GM21367 (cell line): Measurements from ENCODE around the gene CHST11.
A peak's percentile ranks its signal among the peaks of the same experiment; 100 is the strongest.

Experiments used
- ATAC-seq: cut with Tn5 transposase; IDR thresholded peaks from one replicate; pipeline ENCODE4 v1.9.1; 2021; ENCODE audit not compliant: unreplicated experiment

The CHST11 gene

DNA sequence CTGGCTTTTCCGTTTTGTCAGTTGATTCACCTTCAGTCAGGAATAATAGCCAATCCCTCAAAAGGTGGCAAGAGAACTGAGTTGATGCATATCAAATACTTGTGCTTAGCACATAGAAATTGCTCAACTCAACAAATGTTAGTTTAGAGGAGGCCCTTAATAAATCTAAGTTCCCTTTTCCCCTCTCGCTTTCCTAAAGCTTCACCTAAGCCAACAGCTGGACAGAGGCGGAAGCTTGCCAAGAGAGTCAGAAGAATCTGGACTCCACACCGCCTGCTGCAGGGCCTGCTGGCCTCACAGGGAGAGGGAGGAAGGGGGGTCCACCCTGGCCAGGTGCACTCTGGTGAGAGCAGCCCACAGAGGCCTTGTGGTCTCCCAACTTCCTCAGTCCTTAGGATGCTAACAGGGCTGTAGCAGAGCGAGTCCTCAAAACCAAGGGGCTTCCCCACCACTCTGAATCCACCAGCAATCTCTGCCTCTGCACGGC, 213.1 kb downstream of the CHST11 start:
- peak; percentile 37 for ATAC-seq

DNA sequence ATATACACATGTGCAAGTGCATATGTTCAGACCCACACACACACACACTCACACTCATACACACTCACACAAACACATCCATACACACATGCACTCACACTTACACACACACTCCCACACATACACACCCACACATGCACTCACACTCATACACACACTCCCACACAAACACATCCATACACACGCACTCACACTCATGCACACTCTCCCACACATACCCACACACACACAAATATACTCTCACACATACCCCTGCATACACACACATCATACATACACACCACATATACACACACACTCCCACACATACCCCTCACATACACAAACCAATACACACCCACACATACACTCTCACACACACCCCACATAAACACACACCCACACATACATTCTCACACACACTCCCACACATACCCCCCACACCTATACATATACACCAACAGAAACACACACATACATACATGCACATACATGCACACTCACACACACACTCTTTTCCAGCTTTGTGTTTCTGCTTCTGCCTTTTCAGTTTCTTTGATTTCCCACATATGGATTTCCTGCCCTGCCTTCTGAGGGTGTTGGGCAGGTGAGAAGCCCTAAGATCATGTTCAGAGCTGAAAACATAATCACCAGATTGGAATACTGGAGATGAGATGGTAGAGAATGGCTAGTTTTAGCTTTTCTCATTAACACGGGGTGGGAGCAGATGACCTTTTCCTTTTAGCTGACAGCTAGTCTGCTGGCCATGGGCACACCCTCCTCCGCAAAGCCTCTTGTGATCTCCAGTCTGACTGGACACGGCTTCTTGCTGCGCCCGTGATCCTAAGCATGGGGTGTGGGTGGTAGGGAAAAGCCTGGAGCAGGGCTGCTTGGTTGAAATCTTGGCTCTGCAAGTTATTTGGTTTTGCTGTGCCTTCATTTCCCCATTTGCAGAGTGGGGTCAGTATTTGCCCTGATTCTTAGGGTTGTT, 214.0 kb downstream of the CHST11 start:
- peak; percentile 8 for ATAC-seq

DNA sequence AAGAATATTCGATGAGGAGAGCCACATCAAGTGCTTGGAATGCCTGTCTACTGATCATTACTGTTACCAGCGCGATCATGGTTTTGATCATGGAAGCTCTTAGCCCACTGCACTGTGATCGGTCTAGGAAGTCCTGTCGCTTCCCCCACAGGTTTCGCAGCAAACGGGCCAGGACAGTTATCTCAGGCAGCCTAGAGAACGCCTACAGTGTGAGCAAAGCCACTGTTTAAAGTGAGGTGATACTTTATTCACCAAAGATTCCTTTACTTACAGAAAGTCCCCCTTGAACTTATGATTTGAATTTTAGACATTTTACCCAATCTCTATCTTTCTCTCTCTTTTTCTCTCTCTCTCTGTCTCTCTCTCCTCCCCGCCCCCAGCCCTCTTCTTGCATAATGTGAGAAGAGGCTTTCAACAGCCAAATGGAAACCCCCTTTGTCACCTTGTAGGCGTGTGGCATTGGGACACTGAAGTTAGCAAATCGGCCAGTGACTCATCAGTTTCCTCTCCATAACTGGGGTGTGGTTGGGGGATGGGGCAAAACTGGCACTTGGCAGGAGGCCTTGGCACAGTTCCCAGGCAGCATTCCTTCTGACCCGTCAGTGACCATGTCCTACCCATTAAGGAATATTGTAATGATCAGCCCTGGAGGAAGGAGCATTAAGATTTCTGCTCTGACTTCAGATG, 214.8 kb downstream of the CHST11 start:
- ATAC-seq, result peak; percentile 34

DNA sequence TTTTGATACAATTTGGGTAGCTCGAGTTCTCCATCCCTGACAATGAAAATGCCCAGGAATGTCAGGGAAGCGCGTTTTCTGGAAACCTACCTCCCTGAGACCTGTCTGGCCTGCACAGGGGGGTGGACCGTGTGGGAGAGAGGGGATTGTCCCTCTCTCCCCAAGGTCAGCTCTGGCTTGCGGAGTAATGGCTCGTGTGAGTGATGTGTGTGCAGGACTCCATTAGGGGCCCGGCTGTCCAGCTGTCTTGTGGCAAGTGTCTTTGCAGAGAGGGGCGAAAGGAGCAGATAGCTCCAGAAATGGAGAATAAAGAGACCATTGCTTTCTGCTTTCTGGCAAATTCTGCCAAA, 215.3 kb downstream of the CHST11 start:
- ATAC-seq, result no peak

DNA sequence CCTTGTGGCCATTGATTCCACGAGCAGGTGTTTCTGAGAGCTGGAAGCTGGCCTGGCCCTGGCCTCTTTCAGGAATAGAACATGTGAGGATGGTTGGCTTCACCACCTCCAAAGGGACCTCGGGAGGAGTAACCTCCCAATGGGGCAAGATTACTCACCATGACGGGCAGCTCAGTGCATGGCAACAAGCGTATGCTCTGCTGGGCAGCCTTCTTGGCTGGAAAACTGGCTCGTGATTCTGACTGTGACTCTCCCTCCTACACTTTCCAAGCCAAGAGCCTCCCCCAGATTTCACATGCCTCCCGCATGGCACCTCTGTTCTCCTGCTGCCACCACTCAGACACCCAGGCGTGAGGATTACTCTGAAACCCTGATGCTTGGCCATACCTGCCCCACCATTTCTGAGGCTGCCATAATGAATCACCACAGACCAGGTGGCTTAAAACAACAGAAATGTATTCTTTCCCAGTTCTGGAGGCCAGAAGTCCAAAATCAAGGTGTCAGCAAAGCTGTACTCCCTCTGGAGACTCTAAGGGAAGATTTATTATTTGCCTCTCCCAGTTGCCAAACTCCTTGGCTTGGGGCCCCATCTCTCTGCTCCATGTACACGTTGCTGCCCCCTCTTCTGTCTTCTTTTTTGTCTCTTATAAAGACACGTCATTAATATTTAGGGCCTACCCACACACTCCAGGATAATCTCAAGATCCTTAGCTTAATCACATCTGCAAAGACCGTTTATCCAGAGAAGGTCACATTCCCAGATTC, 215.9 kb downstream of the CHST11 start:
- no peak for ATAC-seq

DNA sequence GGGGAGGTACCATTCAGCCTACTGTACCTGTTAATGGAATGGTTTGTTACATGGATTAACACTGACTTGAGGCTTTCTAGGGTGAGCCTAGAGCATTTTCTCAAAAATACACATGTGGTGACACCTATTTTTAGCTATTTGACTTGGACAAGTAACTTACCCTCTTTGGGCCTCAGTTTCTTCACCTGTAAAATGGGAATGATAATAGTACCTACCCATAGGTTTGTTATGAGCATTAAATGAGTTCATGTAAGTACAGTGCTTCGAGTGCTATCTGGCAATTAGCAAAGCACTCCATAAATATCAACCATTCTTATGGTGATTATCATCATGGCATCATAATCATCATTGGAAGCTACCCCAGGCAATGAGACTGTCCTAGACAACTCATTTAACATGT, 216.5 kb downstream of the CHST11 start:
- ATAC-seq, result no peak

DNA sequence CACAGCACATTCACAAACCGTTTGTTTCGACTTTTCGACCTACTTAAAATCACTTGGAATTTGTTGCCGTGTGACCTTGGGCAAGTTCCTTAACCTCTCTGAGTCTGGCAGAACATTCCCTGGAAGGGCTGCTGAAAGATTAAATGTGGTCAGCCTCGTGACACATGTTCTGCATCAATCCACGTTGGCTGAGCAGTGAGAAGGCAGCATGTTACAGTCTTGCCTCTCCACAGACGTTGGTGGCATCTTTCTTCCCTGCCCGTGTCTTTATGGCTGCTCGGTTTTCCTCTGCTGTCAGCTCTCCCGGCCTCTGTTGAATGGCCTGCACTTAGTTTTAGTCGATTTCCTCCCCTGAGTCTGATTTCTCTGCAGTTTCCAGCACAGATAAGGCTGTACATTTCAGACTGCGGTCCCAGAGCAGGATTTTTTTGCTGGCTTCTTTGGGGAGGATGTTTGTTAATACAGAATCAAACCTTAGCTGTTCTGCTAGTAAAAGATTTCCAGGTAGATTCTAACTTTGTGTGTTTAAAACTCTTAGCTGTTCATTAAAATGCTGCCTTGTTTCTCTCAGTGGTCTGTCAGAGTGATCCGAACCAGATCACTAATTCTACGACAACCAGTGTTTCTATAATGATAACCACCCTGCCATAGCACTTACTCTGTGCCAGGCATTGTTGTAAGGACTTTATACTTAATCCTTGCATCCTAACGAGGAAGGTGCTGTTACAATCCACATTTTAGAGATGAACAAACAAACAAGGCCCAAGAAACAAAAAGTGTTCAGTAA, 217.1 kb downstream of the CHST11 start:
- no peak for ATAC-seq

DNA sequence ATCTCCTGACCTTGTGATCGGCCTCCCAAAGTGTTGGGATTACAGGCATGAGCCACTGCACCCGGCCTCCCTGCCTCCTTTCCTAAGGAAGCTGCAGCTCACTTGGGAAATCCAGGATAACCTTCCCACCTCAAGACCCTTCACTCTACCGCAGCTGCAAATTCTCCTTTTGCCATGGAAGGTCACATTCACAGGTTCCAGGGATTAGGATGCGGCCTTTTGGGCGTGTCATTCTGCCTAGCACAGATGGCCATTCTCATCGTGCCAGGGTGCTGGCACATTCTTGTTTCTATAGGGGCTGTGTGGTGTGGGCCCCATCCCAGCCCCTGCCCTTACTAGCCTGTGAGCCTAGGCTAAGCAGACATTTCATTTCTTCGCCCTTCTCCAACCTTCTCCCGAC, 219.9 kb downstream of the CHST11 start:
- ATAC-seq, result no peak

DNA sequence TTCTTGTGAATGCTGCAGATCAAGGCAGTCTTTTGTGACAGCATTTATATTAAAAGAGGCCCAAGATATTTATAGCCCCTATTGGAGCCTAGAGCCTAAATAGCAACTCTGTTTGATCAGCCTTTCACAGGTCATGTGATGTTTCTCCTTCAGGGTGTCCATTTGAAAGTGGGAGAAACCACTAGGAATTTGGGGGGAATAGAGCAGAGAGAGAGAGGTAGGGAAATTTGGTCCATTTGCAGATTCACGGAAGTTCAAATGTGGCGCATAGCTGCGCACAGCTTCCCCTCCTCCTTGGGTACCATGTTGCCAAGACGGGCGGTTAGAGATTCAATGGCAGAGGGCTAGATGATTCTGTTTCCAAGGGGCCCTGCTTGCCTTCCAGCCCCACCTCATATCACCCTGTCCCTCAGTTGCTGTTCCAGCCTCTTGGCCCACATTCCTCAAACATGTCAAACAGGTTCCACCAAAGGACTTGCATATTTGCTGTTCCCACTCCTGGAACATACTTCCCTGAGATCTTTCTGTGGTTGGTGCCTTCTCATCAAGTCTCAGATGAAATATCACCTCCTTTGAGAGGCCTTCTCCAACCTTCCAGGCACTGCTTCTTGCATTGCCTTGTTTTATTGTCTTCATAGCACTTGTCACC, 220.8 kb downstream of the CHST11 start:
- no peak for ATAC-seq

DNA sequence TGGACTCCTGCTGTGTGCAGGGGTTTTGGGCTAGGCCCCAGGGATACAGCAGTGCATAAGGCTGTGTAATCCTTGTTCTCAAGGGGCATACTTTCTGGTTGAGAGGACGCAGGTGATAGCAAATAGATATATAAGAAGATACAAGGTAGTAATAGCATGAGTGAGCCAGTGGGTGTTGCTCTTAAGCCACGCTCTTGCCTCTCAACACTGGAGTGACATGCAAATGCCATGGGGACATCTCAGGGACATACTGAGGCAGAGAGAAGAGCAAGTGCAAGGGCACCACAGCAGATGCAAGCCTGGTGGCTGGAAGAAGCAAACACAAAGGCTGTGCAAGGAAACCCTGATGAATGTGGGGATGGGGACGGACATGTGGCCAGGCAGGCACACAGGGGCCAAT, 223.3 kb downstream of the CHST11 start:
- ATAC-seq, result no peak

DNA sequence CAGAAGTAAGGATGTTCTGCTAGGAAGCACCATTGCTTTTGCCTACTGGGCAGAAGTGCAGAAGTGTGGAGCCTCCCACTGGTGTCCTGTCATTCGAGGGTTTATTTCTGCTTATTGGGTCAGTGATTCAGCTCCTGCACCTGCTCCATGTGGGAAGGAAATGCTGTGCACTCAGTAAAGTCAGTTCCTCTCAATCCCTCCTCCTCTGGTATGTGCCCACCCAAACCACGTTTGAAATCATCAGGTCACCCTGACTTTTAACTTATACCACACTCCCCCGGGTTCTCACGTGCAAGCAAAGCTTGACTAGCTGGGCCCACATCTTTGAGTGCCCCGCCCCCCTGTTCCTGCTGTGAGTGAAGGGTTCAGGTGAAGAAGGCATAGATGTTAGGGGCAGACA, 223.7 kb downstream of the CHST11 start:
- ATAC-seq, result no peak

DNA sequence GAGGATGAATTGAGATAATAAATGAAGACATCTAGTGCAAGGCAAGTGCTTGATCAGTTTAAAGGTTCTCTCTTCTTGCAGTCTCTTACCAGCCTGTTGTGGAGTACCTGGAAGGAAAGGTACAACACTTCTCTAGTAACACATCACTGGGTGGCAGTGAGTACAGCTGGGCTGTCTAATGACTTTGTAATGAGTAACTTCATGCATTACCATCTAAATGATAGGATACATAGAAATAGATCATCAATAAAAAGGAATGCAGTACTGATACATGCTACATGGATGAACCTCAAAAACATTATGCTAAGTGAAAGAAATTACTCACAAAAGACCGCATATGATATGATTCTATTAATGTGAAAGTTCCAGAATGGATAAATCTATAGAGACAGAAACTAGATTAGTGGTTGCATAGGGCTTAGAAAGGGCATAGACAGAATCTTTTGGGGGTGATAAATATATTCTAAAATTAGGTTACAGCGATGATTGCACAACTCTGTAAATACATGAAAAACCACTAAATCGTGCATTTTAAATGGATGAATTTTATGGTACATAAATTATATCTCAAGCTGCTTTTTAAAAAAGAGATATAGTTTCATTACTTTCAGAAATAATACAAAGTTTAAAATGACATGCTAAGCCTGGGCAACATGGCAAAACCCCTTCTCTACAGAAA, 224.4 kb downstream of the CHST11 start:
- no peak for ATAC-seq

DNA sequence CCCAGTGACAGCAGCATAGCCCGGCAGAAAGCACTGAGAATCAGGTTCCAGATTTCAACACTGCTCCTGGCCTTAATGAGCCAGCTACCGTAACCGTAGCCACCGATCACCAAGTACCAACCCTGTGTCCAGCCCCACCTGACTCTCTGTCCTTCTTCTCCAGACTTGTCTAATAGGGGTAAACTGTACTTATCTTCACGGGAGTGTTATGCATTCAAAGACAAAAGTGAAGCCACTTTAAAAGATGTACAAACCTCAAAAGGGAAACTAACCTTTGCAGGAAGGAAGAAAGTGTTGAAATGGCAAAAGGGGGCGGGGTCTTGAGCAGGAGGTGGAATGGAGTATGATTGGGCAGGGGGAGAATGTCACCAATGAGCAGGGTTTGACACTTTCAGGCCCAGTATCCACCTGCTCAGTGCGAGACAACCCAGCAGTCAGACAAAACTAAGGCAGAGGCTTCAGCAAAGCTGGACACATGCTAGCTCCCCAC, 226.1 kb downstream of the CHST11 start:
- ATAC-seq, result no peak

DNA sequence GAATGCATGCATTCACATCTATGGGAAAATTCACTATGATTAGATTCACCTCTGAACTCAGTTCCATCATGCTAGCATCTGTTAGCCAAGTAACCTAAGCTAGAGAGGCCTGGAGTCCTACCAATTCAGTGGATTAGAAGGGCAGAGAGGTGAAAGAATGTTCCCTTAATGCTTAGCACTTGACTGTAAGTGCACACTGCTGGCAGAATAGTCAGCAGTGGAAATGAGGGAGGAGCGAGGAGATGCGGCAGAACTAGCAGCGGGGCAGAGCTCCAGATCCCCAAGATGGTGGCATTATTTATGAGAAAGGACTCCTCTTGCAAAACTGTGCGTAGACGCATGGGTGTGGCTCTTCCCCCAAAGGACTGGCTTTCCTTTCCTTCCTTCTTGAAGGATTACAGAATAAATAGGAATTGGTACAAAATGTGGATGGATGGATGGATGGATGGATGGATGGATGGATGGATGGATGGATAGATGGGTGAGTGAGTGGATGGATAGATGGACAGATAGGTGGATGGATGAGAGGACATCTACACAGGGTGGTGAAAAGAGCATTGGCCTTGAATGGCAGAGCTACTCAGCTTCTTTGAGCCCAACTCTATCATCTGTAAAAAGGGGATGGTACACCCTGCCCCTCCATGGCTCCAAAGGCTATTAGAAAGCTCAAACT, 227.2 kb downstream of the CHST11 start:
- ATAC-seq, result no peak

DNA sequence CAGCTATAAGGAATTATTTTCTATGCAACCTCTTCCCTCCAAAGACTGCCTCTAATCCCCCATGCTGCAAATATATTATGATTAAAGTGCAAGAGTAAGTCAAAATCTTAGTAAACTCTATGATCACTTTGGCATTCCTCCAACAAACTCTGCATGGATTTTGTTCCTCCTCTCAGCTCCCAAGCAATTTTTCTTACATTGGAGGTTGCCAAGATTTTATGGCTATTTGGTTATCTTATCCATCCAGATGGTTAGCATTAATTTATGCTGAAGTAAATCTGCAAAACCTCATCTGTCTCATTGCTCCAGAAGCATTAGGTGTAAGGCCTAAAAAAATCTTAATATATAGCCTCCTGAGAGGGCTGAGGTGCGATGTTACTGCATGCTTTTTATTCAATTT, 228.1 kb downstream of the CHST11 start:
- no peak for ATAC-seq

DNA sequence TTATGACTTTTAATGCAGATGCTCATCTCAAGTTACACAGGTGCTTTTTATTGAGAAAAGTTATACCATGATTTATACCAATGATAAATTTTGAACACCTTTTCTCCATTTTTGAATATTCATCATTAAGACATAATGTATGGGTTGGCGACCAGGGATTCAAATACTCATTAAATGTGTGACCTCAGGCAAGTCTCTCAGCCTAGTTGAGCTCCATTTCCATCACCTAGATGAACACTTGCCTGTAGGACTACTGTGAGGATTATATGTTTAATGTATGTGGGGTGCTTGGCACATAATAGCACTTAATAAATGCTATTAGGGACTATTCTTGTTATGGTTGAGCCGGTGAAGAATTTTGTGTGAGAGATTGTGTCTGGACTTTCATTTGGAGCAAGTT, 228.6 kb downstream of the CHST11 start:
- ATAC-seq, result no peak

DNA sequence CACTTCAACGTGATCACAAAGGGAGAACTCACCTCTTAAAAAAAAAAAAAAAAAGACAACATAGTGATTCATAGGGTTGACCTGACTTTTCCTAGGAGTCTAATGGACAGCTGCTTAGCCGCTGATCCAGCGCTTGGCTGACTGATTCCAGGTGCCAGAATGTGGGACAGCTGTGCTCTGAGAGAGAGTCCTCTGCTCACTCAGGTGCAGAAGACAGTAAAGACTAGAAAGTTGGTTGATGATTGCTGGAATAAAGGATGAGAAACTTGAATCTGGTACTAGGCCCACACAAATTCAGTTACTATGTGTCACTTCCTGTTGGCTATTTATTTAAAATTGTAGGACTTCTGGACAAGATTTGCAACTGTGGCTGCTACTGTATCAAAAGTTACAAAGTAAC, 229.4 kb downstream of the CHST11 start:
- ATAC-seq, result no peak

DNA sequence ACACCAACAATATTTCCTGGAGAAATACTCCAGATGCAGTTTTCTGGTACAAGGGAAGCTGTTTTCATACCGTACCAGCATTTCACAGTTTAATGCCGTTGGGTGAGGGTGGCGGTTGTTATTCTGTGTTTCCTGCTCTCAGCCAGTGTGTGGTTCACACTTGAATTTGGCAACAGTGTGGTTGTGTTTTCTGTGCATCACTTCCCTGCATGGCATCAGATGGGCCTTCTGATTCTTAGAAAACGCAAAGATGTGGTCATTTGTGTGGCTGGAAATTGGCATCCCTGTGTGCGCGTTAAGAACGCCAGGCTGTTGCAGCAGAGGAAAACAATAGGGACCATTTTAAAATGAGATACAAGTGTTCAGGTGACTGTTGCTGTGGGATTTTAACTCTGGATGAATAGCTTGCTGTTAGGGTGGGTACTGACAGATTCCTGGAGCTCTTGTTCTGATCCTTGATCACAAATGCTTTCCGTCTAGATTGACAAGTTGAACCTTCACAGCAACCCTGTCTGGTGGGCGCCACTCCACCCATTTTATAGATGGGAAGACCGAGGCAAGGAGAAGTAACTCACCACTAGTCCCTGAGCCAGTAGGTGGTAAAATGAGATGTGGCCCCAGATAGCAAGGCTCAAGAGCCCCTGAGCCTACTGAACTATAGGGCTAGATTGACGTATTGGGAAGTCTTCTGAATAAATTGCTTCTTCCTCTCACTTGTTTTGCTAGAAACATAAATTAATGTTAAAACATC, 231.2 kb downstream of the CHST11 start:
- no peak for ATAC-seq
